Ishikawa (cell line): Measurements from ENCODE around the gene MTARC2.

Experiments
- CEBPB ChIP-seq: IDR thresholded peaks from 2 replicates; pipeline ENCODE4 v1.6.1; 2012
- CREB1 ChIP-seq: IDR thresholded peaks from 2 replicates; pipeline ENCODE4 v1.6.1; 2012; ENCODE audit warnings: low read depth
- EGR1 ChIP-seq: IDR thresholded peaks from 2 replicates; pipeline ENCODE4 v1.6.1; 2012
- EP300 ChIP-seq: IDR thresholded peaks from 2 replicates; pipeline ENCODE4 v1.6.1; 2012; ENCODE audit warnings: borderline replicate concordance
- FOXM1 ChIP-seq: IDR thresholded peaks from 2 replicates; pipeline ENCODE4 v1.6.1; 2012; ENCODE audit warnings: low read depth, borderline replicate concordance
- MAX ChIP-seq: IDR thresholded peaks from 2 replicates; pipeline ENCODE4 v1.6.1; 2012
- NFIC ChIP-seq: IDR thresholded peaks from 2 replicates; pipeline ENCODE4 v1.6.1; 2012
- RAD21 ChIP-seq: IDR thresholded peaks from 2 replicates; pipeline ENCODE4 v1.6.1; 2012; ENCODE audit warnings: low read depth
- TAF1 ChIP-seq: IDR thresholded peaks from 2 replicates; pipeline ENCODE4 v1.6.1; 2012; ENCODE audit warnings: low read depth, mild to moderate bottlenecking
- TCF12 ChIP-seq: IDR thresholded peaks from 2 replicates; pipeline ENCODE4 v1.6.1; 2012; ENCODE audit warnings: low read depth
- TEAD4 ChIP-seq: IDR thresholded peaks from 2 replicates; pipeline ENCODE4 v1.6.1; 2012
- YY1 ChIP-seq: IDR thresholded peaks from 2 replicates; pipeline ENCODE4 v1.6.1; 2012; ENCODE audit warnings: low read depth
- ZBTB7A ChIP-seq: IDR thresholded peaks from 2 replicates; pipeline ENCODE4 v1.6.1; 2012; ENCODE audit warnings: low read depth
- TF ChIP-seq, protein P1 (sequence below): IDR thresholded peaks from 2 replicates; pipeline ENCODE4 v1.6.1; 2012
- TF ChIP-seq, protein P2 (sequence below): IDR thresholded peaks from 2 replicates; pipeline ENCODE4 v1.6.1; 2012; ENCODE audit warnings: low read depth, mild to moderate bottlenecking

Gene MTARC2

DNA sequence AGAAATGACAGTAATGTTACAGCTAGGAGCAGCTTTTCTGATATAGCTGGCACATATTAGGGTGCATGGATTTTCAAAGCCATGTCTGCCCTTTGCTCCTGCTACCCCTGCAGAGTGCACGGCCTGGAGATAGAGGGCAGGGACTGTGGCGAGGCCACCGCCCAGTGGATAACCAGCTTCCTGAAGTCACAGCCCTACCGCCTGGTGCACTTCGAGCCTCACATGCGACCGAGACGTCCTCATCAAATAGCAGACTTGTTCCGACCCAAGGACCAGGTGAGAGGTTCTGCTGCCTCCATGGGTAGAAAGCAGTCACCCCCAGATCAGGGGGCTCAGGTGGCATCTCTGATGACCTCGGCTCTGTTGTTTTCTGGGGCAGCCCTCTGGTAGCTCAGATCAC, 48.4 kb downstream of the MTARC2 start:
- TF ChIP-seq, protein P1, sequence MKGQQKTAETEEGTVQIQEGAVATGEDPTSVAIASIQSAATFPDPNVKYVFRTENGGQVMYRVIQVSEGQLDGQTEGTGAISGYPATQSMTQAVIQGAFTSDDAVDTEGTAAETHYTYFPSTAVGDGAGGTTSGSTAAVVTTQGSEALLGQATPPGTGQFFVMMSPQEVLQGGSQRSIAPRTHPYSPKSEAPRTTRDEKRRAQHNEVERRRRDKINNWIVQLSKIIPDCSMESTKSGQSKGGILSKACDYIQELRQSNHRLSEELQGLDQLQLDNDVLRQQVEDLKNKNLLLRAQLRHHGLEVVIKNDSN: no peak
- TF ChIP-seq MAX (no peak), EGR1 (no peak)
- TF ChIP-seq, protein P2, sequence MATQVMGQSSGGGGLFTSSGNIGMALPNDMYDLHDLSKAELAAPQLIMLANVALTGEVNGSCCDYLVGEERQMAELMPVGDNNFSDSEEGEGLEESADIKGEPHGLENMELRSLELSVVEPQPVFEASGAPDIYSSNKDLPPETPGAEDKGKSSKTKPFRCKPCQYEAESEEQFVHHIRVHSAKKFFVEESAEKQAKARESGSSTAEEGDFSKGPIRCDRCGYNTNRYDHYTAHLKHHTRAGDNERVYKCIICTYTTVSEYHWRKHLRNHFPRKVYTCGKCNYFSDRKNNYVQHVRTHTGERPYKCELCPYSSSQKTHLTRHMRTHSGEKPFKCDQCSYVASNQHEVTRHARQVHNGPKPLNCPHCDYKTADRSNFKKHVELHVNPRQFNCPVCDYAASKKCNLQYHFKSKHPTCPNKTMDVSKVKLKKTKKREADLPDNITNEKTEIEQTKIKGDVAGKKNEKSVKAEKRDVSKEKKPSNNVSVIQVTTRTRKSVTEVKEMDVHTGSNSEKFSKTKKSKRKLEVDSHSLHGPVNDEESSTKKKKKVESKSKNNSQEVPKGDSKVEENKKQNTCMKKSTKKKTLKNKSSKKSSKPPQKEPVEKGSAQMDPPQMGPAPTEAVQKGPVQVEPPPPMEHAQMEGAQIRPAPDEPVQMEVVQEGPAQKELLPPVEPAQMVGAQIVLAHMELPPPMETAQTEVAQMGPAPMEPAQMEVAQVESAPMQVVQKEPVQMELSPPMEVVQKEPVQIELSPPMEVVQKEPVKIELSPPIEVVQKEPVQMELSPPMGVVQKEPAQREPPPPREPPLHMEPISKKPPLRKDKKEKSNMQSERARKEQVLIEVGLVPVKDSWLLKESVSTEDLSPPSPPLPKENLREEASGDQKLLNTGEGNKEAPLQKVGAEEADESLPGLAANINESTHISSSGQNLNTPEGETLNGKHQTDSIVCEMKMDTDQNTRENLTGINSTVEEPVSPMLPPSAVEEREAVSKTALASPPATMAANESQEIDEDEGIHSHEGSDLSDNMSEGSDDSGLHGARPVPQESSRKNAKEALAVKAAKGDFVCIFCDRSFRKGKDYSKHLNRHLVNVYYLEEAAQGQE: no peak

GRCh38 chr1:220797044-220797443, 48.9 kb downstream of the MTARC2 start:
- TF ChIP-seq MAX: no peak
- TF ChIP-seq TEAD4: no peak
- no peak for TF ChIP-seq EGR1
- no peak for TF ChIP-seq TCF12
- no peak for TF ChIP-seq ZBTB7A
- TF ChIP-seq FOXM1: no peak
- TF ChIP-seq YY1: no peak
- TF ChIP-seq, protein P2: no peak

DNA sequence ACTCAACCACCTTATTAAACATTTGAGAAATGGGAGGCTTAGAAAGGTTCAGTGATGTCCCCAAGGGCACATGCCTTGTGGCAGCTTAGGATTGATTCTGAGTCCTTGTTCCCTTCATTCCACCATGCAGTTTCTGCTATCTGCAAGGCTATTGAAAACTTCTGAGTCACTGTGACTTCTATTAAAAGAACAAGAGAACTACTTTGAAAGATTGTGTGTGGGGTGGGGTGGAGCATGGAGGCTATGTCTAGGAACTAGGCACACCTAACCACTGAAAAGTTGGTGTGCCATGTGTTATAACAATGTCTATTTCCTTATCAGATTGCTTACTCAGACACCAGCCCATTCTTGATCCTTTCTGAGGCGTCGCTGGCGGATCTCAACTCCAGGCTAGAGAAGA, 49.4 kb downstream of the MTARC2 start:
- TF ChIP-seq TAF1: no peak
- TF ChIP-seq ZBTB7A: no peak
- no peak for TF ChIP-seq EGR1
- TF ChIP-seq, protein P1: no peak
- no peak for TF ChIP-seq NFIC
- no peak for TF ChIP-seq YY1
- TF ChIP-seq MAX: no peak
- no peak for TF ChIP-seq TEAD4
- no peak for TF ChIP-seq CREB1
- TF ChIP-seq RAD21: no peak
- no peak for TF ChIP-seq CEBPB
- TF ChIP-seq EP300: no peak

DNA sequence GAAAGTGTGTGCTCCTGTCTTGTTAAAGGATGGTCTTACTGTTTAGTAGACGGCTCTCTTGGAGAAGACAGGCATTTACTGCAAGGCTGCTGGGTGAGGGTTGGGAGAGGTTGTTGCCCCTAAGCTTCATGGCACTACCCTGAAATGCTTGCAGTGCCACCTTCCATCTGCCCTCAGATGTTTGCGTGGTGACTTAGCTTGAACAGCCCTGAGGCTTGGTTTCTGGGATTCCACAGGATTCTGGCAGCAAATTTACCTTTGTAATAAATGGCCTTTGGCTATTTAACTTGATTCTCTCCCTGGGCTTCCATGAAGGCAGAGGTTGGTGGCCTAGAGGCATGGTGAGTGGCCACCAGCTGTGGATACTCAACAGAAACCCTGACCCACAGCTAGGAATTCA, 50.2 kb downstream of the MTARC2 start:
- TF ChIP-seq ZBTB7A (no peak), YY1 (no peak), TCF12 (no peak)
- TF ChIP-seq, protein P2: no peak

- TF ChIP-seq ZBTB7A (no peak), MAX (no peak), CEBPB (no peak), EGR1 (no peak), EP300 (no peak), TAF1 (no peak), CREB1 (no peak)
- TF ChIP-seq, protein P2: no peak
These were observed 52.1 kb downstream of the MTARC2 start for GRCh38 chr1:220800262-220800661.
